ENCODE results near the gene TTN. TPM values are rescaled to one million over a fixed set of nuclear protein-coding genes. Genes with fewer than 3 reads are reported as not detected.

Gene TTN
- total and polyA plus RNA-seq, 2 donors (not counting 1 experiment from before 2014, with no cell fraction given) = 0.14 to 0.33 TPM

- no peak for DNase-seq (ENCODE audit: low read depth in 2 of 2)
- H3K9ac ChIP-seq (ENCODE audit: insufficient read depth, low read length) = no peak overlapping the region
- H3K4me2 ChIP-seq (ENCODE audit: extremely low read depth, insufficient read depth, low read length) = no peak overlapping the region
- no peak overlapping the region for H3K4me3 ChIP-seq (replicated peaks in 1 of 4; ENCODE audit: control extremely low read depth in 1 of 4, insufficient read depth in 1 of 4, low read depth in 3 of 4, low read length in 4 of 4)
- no peaks in the 10 kb centered on the region for H3K79me2 ChIP-seq (ENCODE audit: control insufficient read depth, insufficient read depth, low read length)
- H3K36me3 ChIP-seq (ENCODE audit: control insufficient read depth, insufficient read depth, low read length) = no peaks in the 10 kb centered on the region
- no peaks in the 10 kb centered on the region for H3K4me1 ChIP-seq (ENCODE audit: control insufficient read depth, extremely low read depth, insufficient read depth, low read length)
- H3K9me3 ChIP-seq (ENCODE audit: control insufficient read depth, insufficient read depth, low read depth, low read length) = no peaks in the 10 kb centered on the region
- no peak overlapping the region for H3K27ac ChIP-seq (ENCODE audit: insufficient read depth, low read length)
- no peak overlapping the region for H2AFZ ChIP-seq (ENCODE audit: low read length)
- TF ChIP-seq EZH2 (IDR thresholded peaks at IDR 0.05; ENCODE audit: low read length, missing control alignments) = no peak
- TF ChIP-seq, protein P1, sequence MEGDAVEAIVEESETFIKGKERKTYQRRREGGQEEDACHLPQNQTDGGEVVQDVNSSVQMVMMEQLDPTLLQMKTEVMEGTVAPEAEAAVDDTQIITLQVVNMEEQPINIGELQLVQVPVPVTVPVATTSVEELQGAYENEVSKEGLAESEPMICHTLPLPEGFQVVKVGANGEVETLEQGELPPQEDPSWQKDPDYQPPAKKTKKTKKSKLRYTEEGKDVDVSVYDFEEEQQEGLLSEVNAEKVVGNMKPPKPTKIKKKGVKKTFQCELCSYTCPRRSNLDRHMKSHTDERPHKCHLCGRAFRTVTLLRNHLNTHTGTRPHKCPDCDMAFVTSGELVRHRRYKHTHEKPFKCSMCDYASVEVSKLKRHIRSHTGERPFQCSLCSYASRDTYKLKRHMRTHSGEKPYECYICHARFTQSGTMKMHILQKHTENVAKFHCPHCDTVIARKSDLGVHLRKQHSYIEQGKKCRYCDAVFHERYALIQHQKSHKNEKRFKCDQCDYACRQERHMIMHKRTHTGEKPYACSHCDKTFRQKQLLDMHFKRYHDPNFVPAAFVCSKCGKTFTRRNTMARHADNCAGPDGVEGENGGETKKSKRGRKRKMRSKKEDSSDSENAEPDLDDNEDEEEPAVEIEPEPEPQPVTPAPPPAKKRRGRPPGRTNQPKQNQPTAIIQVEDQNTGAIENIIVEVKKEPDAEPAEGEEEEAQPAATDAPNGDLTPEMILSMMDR (conservative IDR thresholded peaks at IDR 0.05 in 1 of 2, IDR thresholded peaks at IDR 0.05 in 1 of 2; ENCODE audit: low read depth in 1 of 2, low read length in 2 of 2) = no peak
- H3K27me3 ChIP-seq (ENCODE audit: control insufficient read depth, insufficient read depth, low read length) = peaks cover 3% of the 10 kb centered on the region
- H4K20me1 ChIP-seq (ENCODE audit: control insufficient read depth, extremely low read depth, insufficient read depth, low read length) = no peaks in the 10 kb centered on the region
Measured at GRCh38 chr2:178718988-178719387, 88.2 kb downstream of the TTN start.

- Histone ChIP-seq H2AFZ (ENCODE audit: low read length) (no peak overlapping the region), H3K27ac (ENCODE audit: insufficient read depth, low read length) (no peak overlapping the region), H3K79me2 (ENCODE audit: control insufficient read depth, insufficient read depth, low read length) (no peaks in the 10 kb centered on the region), H3K36me3 (ENCODE audit: control insufficient read depth, insufficient read depth, low read length) (no peaks in the 10 kb centered on the region), H3K9me3 (ENCODE audit: control insufficient read depth, insufficient read depth, low read depth, low read length) (no peaks in the 10 kb centered on the region), H3K4me1 (ENCODE audit: control insufficient read depth, extremely low read depth, insufficient read depth, low read length) (no peaks in the 10 kb centered on the region), H3K4me2 (ENCODE audit: extremely low read depth, insufficient read depth, low read length) (no peak overlapping the region), H4K20me1 (ENCODE audit: control insufficient read depth, extremely low read depth, insufficient read depth, low read length) (no peaks in the 10 kb centered on the region), H3K4me3 (replicated peaks in 1 of 4; ENCODE audit: control extremely low read depth in 1 of 4, insufficient read depth in 1 of 4, low read depth in 3 of 4, low read length in 4 of 4) (no peak overlapping the region), H3K9ac (ENCODE audit: insufficient read depth, low read length) (no peak overlapping the region), H3K27me3 (ENCODE audit: control insufficient read depth, insufficient read depth, low read length) (peaks cover 3% of the 10 kb centered on the region)
- DNase-seq (ENCODE audit: low read depth in 2 of 2) = peak in 1 of 2 donors; percentile 3
- TF ChIP-seq EZH2 (IDR thresholded peaks at IDR 0.05; ENCODE audit: low read length, missing control alignments) = no peak
- TF ChIP-seq, protein P1 (conservative IDR thresholded peaks at IDR 0.05 in 1 of 2, IDR thresholded peaks at IDR 0.05 in 1 of 2; ENCODE audit: low read depth in 1 of 2, low read length in 2 of 2) = no peak
Measured at GRCh38 chr2:178718283-178718682, 88.9 kb downstream of the TTN start.

GRCh38 chr2:178716394-178716793 is 90.8 kb downstream of the TTN start:
- no peak for TF ChIP-seq EZH2 (IDR thresholded peaks at IDR 0.05; ENCODE audit: low read length, missing control alignments)
- TF ChIP-seq, protein P1 (conservative IDR thresholded peaks at IDR 0.05 in 1 of 2, IDR thresholded peaks at IDR 0.05 in 1 of 2; ENCODE audit: low read depth in 1 of 2, low read length in 2 of 2) = no peak
- Histone ChIP-seq H3K79me2 (ENCODE audit: control insufficient read depth, insufficient read depth, low read length) (no peaks in the 10 kb centered on the region), H3K4me1 (ENCODE audit: control insufficient read depth, extremely low read depth, insufficient read depth, low read length) (no peaks in the 10 kb centered on the region), H3K27me3 (ENCODE audit: control insufficient read depth, insufficient read depth, low read length) (peaks cover 3% of the 10 kb centered on the region), H4K20me1 (ENCODE audit: control insufficient read depth, extremely low read depth, insufficient read depth, low read length) (no peaks in the 10 kb centered on the region), H3K9ac (ENCODE audit: insufficient read depth, low read length) (no peak overlapping the region), H3K4me3 (replicated peaks in 1 of 4; ENCODE audit: control extremely low read depth in 1 of 4, insufficient read depth in 1 of 4, low read depth in 3 of 4, low read length in 4 of 4) (no peak overlapping the region), H3K27ac (ENCODE audit: insufficient read depth, low read length) (no peak overlapping the region), H2AFZ (ENCODE audit: low read length) (no peak overlapping the region), H3K9me3 (ENCODE audit: control insufficient read depth, insufficient read depth, low read depth, low read length) (no peaks in the 10 kb centered on the region), H3K4me2 (ENCODE audit: extremely low read depth, insufficient read depth, low read length) (no peak overlapping the region), H3K36me3 (ENCODE audit: control insufficient read depth, insufficient read depth, low read length) (no peaks in the 10 kb centered on the region)
- no peak for DNase-seq (ENCODE audit: low read depth in 2 of 2)

Data from fibroblast of lung (primary cell).